ENCODE data around the gene CLCF1. TPM values are rescaled to one million over a fixed set of nuclear protein-coding genes. Genes with fewer than 3 reads are reported as not detected.
A peak's percentile ranks its signal among the peaks of the same experiment; 100 is the strongest.

Gene CLCF1
- total and polyA plus RNA-seq, 10 of the 15 experiments (the other 5 are each of a cell fraction or from before 2014, with no cell fraction given): 0.16 to 2.1 (median 0.63) TPM; not detected in 1

- TF ChIP-seq MTA3 (IDR thresholded peaks at IDR 0.05; ENCODE audit: borderline replicate concordance, low read length) (no peak), NKRF (conservative IDR thresholded peaks at IDR 0.05) (peak; percentile 99), CREM (IDR thresholded peaks at IDR 0.05; ENCODE audit: low read depth) (peak; percentile 79), PKNOX1 (IDR thresholded peaks at IDR 0.05) (no peak), MYC (IDR thresholded peaks at IDR 0.05; ENCODE audit: insufficient read depth, insufficient read length, insufficient replicate concordance, low read length, severe bottlenecking) (no peak), POLR2AphosphoS2 (IDR thresholded peaks at IDR 0.05; ENCODE audit: low read depth, low read length) (peak; percentile 43; the same call in 1 of the 2 replicates), FOS (IDR thresholded peaks at IDR 0.05; ENCODE audit: borderline replicate concordance, extremely low read depth, insufficient read length) (peak; percentile 93), ATF7 (IDR thresholded peaks at IDR 0.05; ENCODE audit: low read depth) (no peak), SREBF1 (IDR thresholded peaks at IDR 0.05; ENCODE audit: low read length) (peak; percentile 74), PAX5 (IDR thresholded peaks at IDR 0.05; ENCODE audit: borderline replicate concordance, low read depth, low read length) (no peak), JUND (IDR thresholded peaks at IDR 0.05; ENCODE audit: low read depth, low read length) (0 out of 2 replicates have a peak, but pooled peaks have one; percentile 19), SRF (IDR thresholded peaks at IDR 0.05; ENCODE audit: low read depth in 2 of 2, low read length in 2 of 2) (no peak), GABPA (IDR thresholded peaks at IDR 0.05; ENCODE audit: low read depth) (no peak), FOXM1 (IDR thresholded peaks at IDR 0.05; ENCODE audit: low read depth, low read length) (no peak), ATF3 (IDR thresholded peaks at IDR 0.05; ENCODE audit: borderline replicate concordance, extremely low read depth, low read depth, low read length) (peak; percentile 99), LARP7 (IDR thresholded peaks at IDR 0.05) (peak; percentile 86), MYB (IDR thresholded peaks at IDR 0.05; ENCODE audit: borderline replicate concordance, low read depth, low read length) (no peak), NR2F1 (conservative IDR thresholded peaks at IDR 0.05) (peak; percentile 94)
- TF ChIP-seq, protein P1, sequence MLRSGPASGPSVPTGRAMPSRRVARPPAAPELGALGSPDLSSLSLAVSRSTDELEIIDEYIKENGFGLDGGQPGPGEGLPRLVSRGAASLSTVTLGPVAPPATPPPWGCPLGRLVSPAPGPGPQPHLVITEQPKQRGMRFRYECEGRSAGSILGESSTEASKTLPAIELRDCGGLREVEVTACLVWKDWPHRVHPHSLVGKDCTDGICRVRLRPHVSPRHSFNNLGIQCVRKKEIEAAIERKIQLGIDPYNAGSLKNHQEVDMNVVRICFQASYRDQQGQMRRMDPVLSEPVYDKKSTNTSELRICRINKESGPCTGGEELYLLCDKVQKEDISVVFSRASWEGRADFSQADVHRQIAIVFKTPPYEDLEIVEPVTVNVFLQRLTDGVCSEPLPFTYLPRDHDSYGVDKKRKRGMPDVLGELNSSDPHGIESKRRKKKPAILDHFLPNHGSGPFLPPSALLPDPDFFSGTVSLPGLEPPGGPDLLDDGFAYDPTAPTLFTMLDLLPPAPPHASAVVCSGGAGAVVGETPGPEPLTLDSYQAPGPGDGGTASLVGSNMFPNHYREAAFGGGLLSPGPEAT (IDR thresholded peaks at IDR 0.05; ENCODE audit: low read depth): peak; percentile 83
- TF ChIP-seq, protein P2, sequence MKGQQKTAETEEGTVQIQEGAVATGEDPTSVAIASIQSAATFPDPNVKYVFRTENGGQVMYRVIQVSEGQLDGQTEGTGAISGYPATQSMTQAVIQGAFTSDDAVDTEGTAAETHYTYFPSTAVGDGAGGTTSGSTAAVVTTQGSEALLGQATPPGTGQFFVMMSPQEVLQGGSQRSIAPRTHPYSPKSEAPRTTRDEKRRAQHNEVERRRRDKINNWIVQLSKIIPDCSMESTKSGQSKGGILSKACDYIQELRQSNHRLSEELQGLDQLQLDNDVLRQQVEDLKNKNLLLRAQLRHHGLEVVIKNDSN (IDR thresholded peaks at IDR 0.05; ENCODE audit: borderline replicate concordance, extremely low read length, insufficient read depth, low read depth, low read length): peak; percentile 100
- TF ChIP-seq, protein P3, sequence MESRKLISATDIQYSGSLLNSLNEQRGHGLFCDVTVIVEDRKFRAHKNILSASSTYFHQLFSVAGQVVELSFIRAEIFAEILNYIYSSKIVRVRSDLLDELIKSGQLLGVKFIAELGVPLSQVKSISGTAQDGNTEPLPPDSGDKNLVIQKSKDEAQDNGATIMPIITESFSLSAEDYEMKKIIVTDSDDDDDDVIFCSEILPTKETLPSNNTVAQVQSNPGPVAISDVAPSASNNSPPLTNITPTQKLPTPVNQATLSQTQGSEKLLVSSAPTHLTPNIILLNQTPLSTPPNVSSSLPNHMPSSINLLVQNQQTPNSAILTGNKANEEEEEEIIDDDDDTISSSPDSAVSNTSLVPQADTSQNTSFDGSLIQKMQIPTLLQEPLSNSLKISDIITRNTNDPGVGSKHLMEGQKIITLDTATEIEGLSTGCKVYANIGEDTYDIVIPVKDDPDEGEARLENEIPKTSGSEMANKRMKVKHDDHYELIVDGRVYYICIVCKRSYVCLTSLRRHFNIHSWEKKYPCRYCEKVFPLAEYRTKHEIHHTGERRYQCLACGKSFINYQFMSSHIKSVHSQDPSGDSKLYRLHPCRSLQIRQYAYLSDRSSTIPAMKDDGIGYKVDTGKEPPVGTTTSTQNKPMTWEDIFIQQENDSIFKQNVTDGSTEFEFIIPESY (IDR thresholded peaks at IDR 0.05): no peak
Measured at GRCh38 chr11:67391304-67392182, 18.1 kb upstream of the CLCF1 start, which contains the start of gene RAD9A (continued).
